ENCODE data around the gene SNRNP70.

The SNRNP70 gene

DNA sequence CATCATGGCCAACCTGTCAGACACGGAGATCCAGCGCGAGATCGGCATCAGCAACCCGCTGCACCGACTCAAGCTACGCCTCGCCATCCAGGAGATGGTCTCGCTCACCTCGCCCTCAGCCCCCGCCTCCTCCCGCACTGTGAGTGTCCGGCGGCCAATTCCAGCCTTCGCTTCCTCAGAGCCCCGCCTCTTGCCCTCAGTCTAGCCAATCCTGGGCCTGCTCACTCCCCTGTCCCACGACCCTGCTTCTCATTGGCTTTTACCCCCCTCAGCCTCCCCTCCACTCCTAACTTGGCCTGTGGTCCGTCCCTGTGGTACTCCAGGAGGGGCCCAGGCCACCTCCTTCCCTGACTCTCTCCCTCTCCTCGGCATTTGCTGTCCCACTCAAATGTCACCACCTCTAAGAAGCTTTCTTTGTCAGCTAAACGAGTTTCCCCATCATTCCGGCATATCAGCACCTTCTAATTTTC lies 57.6 kb downstream of the SNRNP70 start:
- TF ChIP-seq, protein P1, sequence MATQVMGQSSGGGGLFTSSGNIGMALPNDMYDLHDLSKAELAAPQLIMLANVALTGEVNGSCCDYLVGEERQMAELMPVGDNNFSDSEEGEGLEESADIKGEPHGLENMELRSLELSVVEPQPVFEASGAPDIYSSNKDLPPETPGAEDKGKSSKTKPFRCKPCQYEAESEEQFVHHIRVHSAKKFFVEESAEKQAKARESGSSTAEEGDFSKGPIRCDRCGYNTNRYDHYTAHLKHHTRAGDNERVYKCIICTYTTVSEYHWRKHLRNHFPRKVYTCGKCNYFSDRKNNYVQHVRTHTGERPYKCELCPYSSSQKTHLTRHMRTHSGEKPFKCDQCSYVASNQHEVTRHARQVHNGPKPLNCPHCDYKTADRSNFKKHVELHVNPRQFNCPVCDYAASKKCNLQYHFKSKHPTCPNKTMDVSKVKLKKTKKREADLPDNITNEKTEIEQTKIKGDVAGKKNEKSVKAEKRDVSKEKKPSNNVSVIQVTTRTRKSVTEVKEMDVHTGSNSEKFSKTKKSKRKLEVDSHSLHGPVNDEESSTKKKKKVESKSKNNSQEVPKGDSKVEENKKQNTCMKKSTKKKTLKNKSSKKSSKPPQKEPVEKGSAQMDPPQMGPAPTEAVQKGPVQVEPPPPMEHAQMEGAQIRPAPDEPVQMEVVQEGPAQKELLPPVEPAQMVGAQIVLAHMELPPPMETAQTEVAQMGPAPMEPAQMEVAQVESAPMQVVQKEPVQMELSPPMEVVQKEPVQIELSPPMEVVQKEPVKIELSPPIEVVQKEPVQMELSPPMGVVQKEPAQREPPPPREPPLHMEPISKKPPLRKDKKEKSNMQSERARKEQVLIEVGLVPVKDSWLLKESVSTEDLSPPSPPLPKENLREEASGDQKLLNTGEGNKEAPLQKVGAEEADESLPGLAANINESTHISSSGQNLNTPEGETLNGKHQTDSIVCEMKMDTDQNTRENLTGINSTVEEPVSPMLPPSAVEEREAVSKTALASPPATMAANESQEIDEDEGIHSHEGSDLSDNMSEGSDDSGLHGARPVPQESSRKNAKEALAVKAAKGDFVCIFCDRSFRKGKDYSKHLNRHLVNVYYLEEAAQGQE (IDR thresholded peaks at IDR 0.05; ENCODE audit: low read depth): no peak
- TF ChIP-seq ZBTB7A (IDR thresholded peaks at IDR 0.05; ENCODE audit: low read depth): 0 out of 2 replicates have a peak, but pooled peaks have one; percentile 48
- 0 out of 2 replicates have a peak, but pooled peaks have one; percentile 37 for TF ChIP-seq TAF1 (IDR thresholded peaks at IDR 0.05; ENCODE audit: low read depth)
- TF ChIP-seq EP300 (IDR thresholded peaks at IDR 0.05; ENCODE audit: borderline replicate concordance): no peak
- no peak for TF ChIP-seq TEAD4 (IDR thresholded peaks at IDR 0.05)
- TF ChIP-seq, protein P2, sequence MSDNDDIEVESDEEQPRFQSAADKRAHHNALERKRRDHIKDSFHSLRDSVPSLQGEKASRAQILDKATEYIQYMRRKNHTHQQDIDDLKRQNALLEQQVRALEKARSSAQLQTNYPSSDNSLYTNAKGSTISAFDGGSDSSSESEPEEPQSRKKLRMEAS (IDR thresholded peaks at IDR 0.05): peak; percentile 68

GRCh38 chr19:49145573-49146407 lies 60.5 kb downstream of the SNRNP70 start:
- TF ChIP-seq FOXM1 (IDR thresholded peaks at IDR 0.05; ENCODE audit: borderline replicate concordance, low read depth) (no peak), EGR1 (IDR thresholded peaks at IDR 0.05) (no peak), TAF1 (IDR thresholded peaks at IDR 0.05; ENCODE audit: low read depth) (no peak), YY1 (IDR thresholded peaks at IDR 0.05; ENCODE audit: low read depth) (peak; percentile 78), RAD21 (IDR thresholded peaks at IDR 0.05; ENCODE audit: low read depth) (peak; percentile 79), ZBTB7A (IDR thresholded peaks at IDR 0.05; ENCODE audit: low read depth) (peak; percentile 53; the same call in 1 of the 2 replicates), EP300 (IDR thresholded peaks at IDR 0.05; ENCODE audit: borderline replicate concordance) (0 out of 2 replicates have a peak, but pooled peaks have one; percentile 20), TCF12 (IDR thresholded peaks at IDR 0.05; ENCODE audit: low read depth) (no peak; the same call in 1 of the 2 replicates)
- TF ChIP-seq, protein P2 (IDR thresholded peaks at IDR 0.05): peak; percentile 75

DNA sequence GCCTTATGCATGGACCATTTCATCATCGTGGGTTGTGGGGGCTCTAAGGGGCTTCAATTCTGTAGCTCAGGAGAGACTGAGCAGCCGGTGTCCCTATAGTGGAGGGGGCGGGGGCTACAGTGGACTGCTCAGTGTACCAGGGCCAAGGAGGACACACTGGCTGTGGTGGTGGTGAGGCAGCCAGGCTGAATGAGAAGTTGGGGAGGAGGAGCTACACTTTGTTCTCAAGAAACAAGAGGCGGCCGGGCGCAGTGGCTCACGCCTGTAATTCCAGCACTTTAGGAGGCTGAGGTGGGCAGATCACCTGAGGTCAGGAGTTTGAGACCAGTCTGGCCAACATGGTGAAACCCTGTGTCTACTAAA lies 61.1 kb downstream of the SNRNP70 start:
- 0 out of 2 replicates have a peak, but pooled peaks have one; percentile 6 for TF ChIP-seq ZBTB7A (IDR thresholded peaks at IDR 0.05; ENCODE audit: low read depth)

- no peak for TF ChIP-seq CREB1 (IDR thresholded peaks at IDR 0.05; ENCODE audit: low read depth)
- no peak for TF ChIP-seq RAD21 (IDR thresholded peaks at IDR 0.05; ENCODE audit: low read depth)
- TF ChIP-seq TEAD4 (IDR thresholded peaks at IDR 0.05): no peak
These were observed 62.9 kb downstream of the SNRNP70 start for GRCh38 chr19:49148044-49148682.

DNA sequence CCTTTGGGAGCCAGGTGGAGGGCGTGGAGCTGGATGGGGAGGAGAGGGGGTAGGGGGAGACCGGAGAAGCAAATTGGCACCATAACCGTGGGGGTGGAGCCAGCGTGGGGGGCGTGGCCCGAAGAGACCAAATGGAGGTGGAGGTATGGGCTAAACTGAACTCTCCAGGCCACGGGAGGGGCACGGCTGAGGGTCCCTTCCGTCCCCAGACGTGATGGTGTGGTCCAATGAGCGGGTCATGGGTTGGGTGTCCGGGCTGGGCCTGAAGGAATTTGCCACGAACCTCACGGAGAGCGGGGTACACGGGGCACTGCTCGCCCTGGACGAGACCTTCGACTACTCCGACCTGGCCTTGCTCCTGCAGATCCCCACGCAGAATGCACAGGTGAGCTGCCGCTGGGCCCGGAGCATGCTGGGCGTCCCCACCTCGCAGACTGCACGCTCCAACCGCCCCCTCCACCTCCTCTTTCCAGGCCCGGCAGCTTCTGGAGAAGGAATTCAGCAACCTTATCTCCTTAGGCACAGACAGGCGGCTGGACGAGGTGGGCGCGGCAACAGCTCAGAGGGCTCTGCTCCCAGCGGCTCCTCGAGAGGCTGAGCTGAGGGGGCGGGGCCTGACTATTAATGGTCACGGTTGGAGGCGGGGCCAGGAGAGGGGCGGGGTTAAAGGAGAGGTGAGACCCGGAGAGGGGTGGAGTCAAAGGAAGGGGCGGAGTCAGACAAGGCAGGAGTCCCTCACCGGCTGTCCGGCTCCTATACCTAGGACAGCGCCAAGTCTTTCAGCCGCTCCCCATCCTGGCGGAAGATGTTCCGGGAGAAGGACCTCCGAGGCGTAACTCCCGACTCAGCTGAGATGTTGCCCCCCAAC lies 63.8 kb downstream of the SNRNP70 start:
- TF ChIP-seq ZBTB7A (IDR thresholded peaks at IDR 0.05; ENCODE audit: low read depth) (0 out of 2 replicates have a peak, but pooled peaks have one; percentile 27), TCF12 (IDR thresholded peaks at IDR 0.05; ENCODE audit: low read depth) (no peak), CREB1 (IDR thresholded peaks at IDR 0.05; ENCODE audit: low read depth) (no peak), EGR1 (IDR thresholded peaks at IDR 0.05) (peak; percentile 58), EP300 (IDR thresholded peaks at IDR 0.05; ENCODE audit: borderline replicate concordance) (no peak; the same call in 1 of the 2 replicates), TAF1 (IDR thresholded peaks at IDR 0.05; ENCODE audit: low read depth) (no peak), RAD21 (IDR thresholded peaks at IDR 0.05; ENCODE audit: low read depth) (no peak), YY1 (IDR thresholded peaks at IDR 0.05; ENCODE audit: low read depth) (no peak), TEAD4 (IDR thresholded peaks at IDR 0.05) (no peak; the same call in 1 of the 2 replicates), NFIC (IDR thresholded peaks at IDR 0.05) (no peak), FOXM1 (IDR thresholded peaks at IDR 0.05; ENCODE audit: borderline replicate concordance, low read depth) (no peak), CEBPB (IDR thresholded peaks at IDR 0.05) (no peak)
- TF ChIP-seq, protein P1 (IDR thresholded peaks at IDR 0.05; ENCODE audit: low read depth): peak; percentile 82
- TF ChIP-seq, protein P2 (IDR thresholded peaks at IDR 0.05): peak; percentile 82
- TF ChIP-seq, protein P3, sequence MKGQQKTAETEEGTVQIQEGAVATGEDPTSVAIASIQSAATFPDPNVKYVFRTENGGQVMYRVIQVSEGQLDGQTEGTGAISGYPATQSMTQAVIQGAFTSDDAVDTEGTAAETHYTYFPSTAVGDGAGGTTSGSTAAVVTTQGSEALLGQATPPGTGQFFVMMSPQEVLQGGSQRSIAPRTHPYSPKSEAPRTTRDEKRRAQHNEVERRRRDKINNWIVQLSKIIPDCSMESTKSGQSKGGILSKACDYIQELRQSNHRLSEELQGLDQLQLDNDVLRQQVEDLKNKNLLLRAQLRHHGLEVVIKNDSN (IDR thresholded peaks at IDR 0.05): no peak

Data from Ishikawa (cell line).